RWPE2 (cell line): ENCODE data around the gene RBM44.
A peak's percentile ranks its signal among the peaks of the same experiment; 100 is the strongest.

Experiments used
- ATAC-seq: fragments of 200-7000 bp; cut with Tn5 transposase; 3 replicates; pipeline ENCODE4 v1.9.1; 2021; ENCODE audit warnings: low read depth
- DNase-seq: peaks from one replicate; pipeline ENCODE4 v3.0.0-alpha.2; 2020; ENCODE audit warnings: low spot score
- H3K27ac ChIP-seq: fragments of 450-650 bp; 2 replicates; pipeline ENCODE4 v1.5.1; 2017; ENCODE audit warnings: mild to moderate bottlenecking; ENCODE audit not compliant: poor library complexity, severe bottlenecking
- H3K27me3 ChIP-seq: fragments of 250-450 bp; sonication (Bioruptor Pico); 2 replicates; pipeline ENCODE4 v1.5.1; 2021; ENCODE audit warnings: mild to moderate bottlenecking, moderate library complexity; ENCODE audit not compliant: insufficient read depth, poor library complexity, severe bottlenecking
- H3K36me3 ChIP-seq: fragments of 250-450 bp; sonication (Bioruptor Pico); 2 replicates; pipeline ENCODE4 v1.5.1; 2020; ENCODE audit warnings: low read depth, mild to moderate bottlenecking, moderate library complexity
- H3K4me1 ChIP-seq: fragments of 250-450 bp; sonication (Bioruptor Pico); 2 replicates; pipeline ENCODE4 v1.5.1; 2021; ENCODE audit warnings: mild to moderate bottlenecking, moderate library complexity; ENCODE audit not compliant: insufficient read depth, poor library complexity, severe bottlenecking
- H3K4me3 ChIP-seq: fragments of 250-450 bp; sonication (Bioruptor Pico); 2 replicates; pipeline ENCODE4 v1.5.1; 2021; ENCODE audit warnings: mild to moderate bottlenecking, moderate library complexity; ENCODE audit not compliant: severe bottlenecking
- H3K9me3 ChIP-seq: fragments of 250-450 bp; sonication (Bioruptor Pico); 2 replicates; pipeline ENCODE4 v1.5.1; 2021; ENCODE audit warnings: mild to moderate bottlenecking, moderate library complexity; ENCODE audit not compliant: severe bottlenecking
- TF ChIP-seq, protein P1 (sequence below): fragments of 450-650 bp; IDR thresholded peaks from one replicate; pipeline ENCODE4 v1.5.1; 2017; ENCODE audit warnings: mild to moderate bottlenecking, moderate library complexity; ENCODE audit not compliant: poor library complexity, severe bottlenecking

RBM44 gene

DNA sequence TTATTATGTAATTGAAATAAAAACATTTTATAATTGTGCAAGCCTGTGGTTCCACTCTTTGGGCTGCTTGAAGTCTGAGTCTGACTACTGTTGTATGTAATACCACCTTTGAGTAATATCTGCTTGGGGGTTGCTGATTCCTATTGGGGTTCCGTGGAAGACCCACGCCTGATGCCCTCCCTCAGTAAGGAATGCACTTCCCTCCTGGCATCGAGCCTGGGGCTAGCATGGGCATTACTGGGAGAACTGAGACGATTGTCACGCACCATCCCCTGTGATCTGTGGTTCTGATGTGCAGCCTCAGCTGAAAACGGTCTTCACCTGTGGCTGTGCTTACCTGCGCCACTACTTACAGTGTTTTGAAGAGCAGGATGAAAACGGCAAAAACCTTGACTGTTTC, 32.7 kb upstream of the RBM44 start:
- no peaks in the 10 kb centered on the region for H3K27me3 ChIP-seq
- peaks cover 87% of the 10 kb centered on the region for H3K36me3 ChIP-seq
- no peak for ATAC-seq
- no peaks in the 10 kb centered on the region for H3K9me3 ChIP-seq
- TF ChIP-seq, protein P1, sequence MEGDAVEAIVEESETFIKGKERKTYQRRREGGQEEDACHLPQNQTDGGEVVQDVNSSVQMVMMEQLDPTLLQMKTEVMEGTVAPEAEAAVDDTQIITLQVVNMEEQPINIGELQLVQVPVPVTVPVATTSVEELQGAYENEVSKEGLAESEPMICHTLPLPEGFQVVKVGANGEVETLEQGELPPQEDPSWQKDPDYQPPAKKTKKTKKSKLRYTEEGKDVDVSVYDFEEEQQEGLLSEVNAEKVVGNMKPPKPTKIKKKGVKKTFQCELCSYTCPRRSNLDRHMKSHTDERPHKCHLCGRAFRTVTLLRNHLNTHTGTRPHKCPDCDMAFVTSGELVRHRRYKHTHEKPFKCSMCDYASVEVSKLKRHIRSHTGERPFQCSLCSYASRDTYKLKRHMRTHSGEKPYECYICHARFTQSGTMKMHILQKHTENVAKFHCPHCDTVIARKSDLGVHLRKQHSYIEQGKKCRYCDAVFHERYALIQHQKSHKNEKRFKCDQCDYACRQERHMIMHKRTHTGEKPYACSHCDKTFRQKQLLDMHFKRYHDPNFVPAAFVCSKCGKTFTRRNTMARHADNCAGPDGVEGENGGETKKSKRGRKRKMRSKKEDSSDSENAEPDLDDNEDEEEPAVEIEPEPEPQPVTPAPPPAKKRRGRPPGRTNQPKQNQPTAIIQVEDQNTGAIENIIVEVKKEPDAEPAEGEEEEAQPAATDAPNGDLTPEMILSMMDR: no peak
- H3K27ac ChIP-seq: no peak overlapping the region
- DNase-seq: no peak
- no peaks in the 10 kb centered on the region for H3K4me1 ChIP-seq
- H3K4me3 ChIP-seq: no peak overlapping the region

DNA sequence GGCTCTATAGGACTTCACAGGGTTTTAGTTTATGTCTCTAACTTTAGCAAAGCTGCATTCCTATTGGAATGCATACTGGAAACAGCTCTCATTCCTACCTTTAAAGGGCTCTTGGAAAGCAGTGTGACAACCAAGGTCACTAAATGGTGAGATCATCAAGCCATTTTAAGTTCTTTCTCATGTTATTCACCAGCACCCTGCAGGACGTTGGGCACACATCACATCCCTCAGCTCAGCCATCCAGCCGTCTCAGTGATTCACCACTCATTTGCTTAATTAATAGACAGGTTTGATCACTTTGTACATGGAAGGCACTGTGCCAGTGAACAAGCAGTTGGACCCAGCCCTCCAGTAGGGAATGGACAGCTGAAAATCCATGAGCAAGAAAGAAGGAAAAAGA, 32.2 kb upstream of the RBM44 start:
- H3K4me3 ChIP-seq: no peak overlapping the region
- no peaks in the 10 kb centered on the region for H3K27me3 ChIP-seq
- H3K9me3 ChIP-seq: no peaks in the 10 kb centered on the region
- no peak overlapping the region for H3K27ac ChIP-seq
- no peaks in the 10 kb centered on the region for H3K4me1 ChIP-seq
- DNase-seq: no peak
- no peak for ATAC-seq
- TF ChIP-seq, protein P1: no peak
- peaks cover 84% of the 10 kb centered on the region for H3K36me3 ChIP-seq

DNA sequence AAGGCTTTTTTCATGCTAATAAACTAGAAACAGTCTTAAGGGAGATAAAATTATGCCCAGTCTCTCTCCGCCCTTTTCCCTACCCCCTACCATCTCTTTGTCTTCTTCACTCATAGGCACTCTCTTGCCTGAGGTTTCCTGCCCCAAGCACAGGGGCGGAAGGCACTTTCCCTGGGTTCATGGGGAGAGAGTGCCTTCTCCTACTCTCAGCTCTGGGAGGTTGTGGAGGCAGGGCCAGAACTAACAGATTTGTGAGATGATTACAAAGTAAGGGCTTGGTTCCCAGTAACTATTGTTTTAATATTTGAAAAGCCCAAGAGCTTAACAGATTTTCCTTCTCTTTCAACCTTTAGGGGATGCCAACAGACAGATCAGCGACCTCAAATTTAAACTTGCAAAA, 26.1 kb upstream of the RBM44 start:
- peaks cover 84% of the 10 kb centered on the region for H3K36me3 ChIP-seq
- TF ChIP-seq, protein P1: no peak

DNA sequence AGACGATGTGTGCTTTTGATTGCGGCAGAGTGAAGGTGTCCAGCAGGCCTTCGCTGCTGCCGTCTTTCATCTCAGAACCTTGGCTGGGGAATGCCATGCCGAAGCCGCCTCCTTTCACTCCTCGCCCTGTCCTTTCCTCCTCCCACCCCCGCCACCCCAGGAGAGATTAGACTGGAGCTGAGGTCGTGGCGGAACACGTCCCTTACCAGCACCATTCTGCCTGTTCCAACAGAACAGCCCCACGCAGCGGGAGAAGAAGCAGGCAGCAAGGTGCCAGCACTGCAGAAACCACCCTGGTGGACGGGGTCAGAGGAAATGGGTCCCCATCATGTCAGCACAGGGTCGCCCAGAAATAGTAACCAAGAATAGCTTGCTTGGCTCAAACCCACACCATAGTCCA, 24.8 kb upstream of the RBM44 start:
- peaks cover 81% of the 10 kb centered on the region for H3K36me3 ChIP-seq
- DNase-seq (no peak), ATAC-seq (no peak)
- H3K4me3 ChIP-seq: no peak overlapping the region
- H3K27me3 ChIP-seq: no peaks in the 10 kb centered on the region
- H3K4me1 ChIP-seq: no peaks in the 10 kb centered on the region
- TF ChIP-seq, protein P1: no peak
- no peak overlapping the region for H3K27ac ChIP-seq
- H3K9me3 ChIP-seq: no peaks in the 10 kb centered on the region

More for the DNA sequence above, 26.1 kb upstream of the RBM44 start:
- no peak for DNase-seq
- no peak for ATAC-seq
- no peaks in the 10 kb centered on the region for H3K4me1 ChIP-seq
- no peaks in the 10 kb centered on the region for H3K9me3 ChIP-seq
- no peak overlapping the region for H3K4me3 ChIP-seq
- H3K27ac ChIP-seq: no peak overlapping the region
- H3K27me3 ChIP-seq: no peaks in the 10 kb centered on the region

DNA sequence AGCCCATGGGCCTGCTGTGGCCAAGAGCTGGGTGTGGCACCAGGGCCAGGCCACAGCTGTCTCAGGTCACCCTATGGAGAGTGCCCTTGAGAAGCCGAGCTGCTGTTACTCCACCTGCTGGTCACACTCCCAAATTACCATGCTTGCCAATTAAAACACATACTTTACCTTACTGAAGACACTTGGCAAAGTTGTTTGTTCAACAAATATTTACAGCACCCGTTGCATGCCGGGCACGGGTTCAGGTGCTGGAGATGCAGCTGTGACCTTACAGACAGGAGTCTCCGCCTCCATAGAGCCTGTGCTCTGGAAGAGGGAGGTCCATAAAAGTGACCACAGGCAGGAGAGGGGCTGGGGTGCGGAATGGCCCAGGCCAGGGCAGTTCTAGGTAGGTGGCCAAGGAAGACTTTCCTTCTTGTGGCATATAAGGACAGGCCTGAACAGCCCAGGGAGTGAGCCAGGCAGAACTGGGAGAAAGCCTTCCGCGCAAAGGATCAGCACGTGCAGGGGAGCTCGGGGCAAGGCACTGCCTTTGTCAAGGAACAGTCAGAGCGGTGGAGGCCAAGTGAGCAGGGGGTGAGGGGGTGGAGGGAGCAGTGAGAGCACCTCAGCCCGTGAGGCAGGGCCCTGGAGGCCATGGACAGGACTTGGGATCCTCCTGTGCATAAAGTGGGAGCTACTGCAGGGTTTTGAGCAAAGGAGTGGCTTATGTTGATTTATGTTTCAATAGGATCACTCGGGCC, 23.6 kb upstream of the RBM44 start:
- ATAC-seq: peak; percentile 79
- Histone ChIP-seq H3K4me1 (no peaks in the 10 kb centered on the region), H3K36me3 (peaks cover 81% of the 10 kb centered on the region), H3K27me3 (no peaks in the 10 kb centered on the region), H3K4me3 (no peak overlapping the region), H3K27ac (no peak overlapping the region), H3K9me3 (no peaks in the 10 kb centered on the region)
- DNase-seq: no peak
- TF ChIP-seq, protein P1: peak; percentile 79
